ENCODE results near the gene TMTC1. TPM values are rescaled to one million over a fixed set of nuclear protein-coding genes. Genes with fewer than 3 reads are reported as not detected.

Gene TMTC1
- total RNA-seq, 1 experiment from 2014 or later: 0.17 TPM

DNA sequence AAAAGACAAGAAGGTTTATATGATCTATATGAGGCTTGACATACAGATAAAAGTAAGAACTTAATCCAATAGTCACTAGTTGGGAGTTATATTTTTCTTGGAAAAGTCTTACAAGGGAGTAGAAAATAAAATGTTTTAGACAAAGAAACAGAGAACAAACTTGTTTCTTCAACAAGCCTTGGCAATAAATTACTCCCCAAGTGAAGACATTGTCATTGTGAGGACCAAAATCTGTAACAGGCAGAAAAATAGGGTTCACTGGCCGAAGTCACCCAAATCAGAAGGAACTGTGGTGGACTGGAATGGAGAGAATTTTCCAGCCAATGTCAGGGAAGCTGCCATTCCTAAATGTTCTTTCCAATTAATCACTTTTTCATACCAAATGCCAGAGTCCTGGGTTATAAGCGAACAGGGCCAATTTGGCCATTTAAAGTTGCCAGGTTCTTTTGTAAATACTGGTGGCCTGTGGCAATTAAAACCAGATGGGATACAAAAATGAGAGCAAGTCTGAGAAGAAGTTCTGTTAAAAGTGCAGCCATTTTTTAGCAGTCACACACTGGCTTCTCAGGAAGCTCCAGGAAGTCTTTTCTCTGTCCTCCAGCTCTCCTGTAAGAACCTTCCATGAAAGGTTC lies 168.9 kb downstream of the TMTC1 start:
- BruUV-seq (replicated peaks): no TSS peak
- no peaks in the 10 kb centered on the region for H3K9me3 Mint-ChIP-seq (ENCODE audit: low read depth, unreplicated experiment)
- peaks cover 17% of the 10 kb centered on the region for H3K27me3 Mint-ChIP-seq (ENCODE audit: unreplicated experiment)
- CTCF ChIA-PET: no interaction called here
- peaks cover 10% of the 10 kb centered on the region for H3K4me1 Mint-ChIP-seq (ENCODE audit: low read depth, unreplicated experiment)
- intact Hi-C loops (cut with micrococcal nuclease; ENCODE audit: unreplicated experiment): no loop called here
- no peak overlapping the region for H3K27ac Mint-ChIP-seq (ENCODE audit: unreplicated experiment)
- H3K4me3 Mint-ChIP-seq (ENCODE audit: low read depth, unreplicated experiment): no peak overlapping the region
- no peak for TF ChIP-seq CTCF (IDR thresholded peaks at IDR 0.05; ENCODE audit: unreplicated experiment)
- DNase-seq: no peak
- no peaks in the 10 kb centered on the region for H3K36me3 Mint-ChIP-seq (ENCODE audit: insufficient read depth, unreplicated experiment)

- CTCF ChIA-PET: no interaction called here
- H3K9me3 Mint-ChIP-seq (ENCODE audit: low read depth, unreplicated experiment): no peaks in the 10 kb centered on the region
- intact Hi-C loops (cut with micrococcal nuclease; ENCODE audit: unreplicated experiment): no loop called here
- no peak for TF ChIP-seq CTCF (IDR thresholded peaks at IDR 0.05; ENCODE audit: unreplicated experiment)
- no peak for DNase-seq
- no TSS peak for BruUV-seq (replicated peaks)
- peaks cover 33% of the 10 kb centered on the region for H3K27me3 Mint-ChIP-seq (ENCODE audit: unreplicated experiment)
- no peak overlapping the region for H3K4me3 Mint-ChIP-seq (ENCODE audit: low read depth, unreplicated experiment)
- no peaks in the 10 kb centered on the region for H3K36me3 Mint-ChIP-seq (ENCODE audit: insufficient read depth, unreplicated experiment)
- peaks cover 10% of the 10 kb centered on the region for H3K4me1 Mint-ChIP-seq (ENCODE audit: low read depth, unreplicated experiment)
- H3K27ac Mint-ChIP-seq (ENCODE audit: unreplicated experiment): no peak overlapping the region
These were observed 170.8 kb downstream of the TMTC1 start for GRCh38 chr12:29612912-29613311.

GRCh38 chr12:29611906-29612305 lies 171.8 kb downstream of the TMTC1 start:
- Mint-ChIP-seq H3K36me3 (ENCODE audit: insufficient read depth, unreplicated experiment) (no peaks in the 10 kb centered on the region), H3K4me3 (ENCODE audit: low read depth, unreplicated experiment) (no peak overlapping the region), H3K27me3 (ENCODE audit: unreplicated experiment) (peaks cover 33% of the 10 kb centered on the region), H3K27ac (ENCODE audit: unreplicated experiment) (no peak overlapping the region), H3K9me3 (ENCODE audit: low read depth, unreplicated experiment) (no peaks in the 10 kb centered on the region), H3K4me1 (ENCODE audit: low read depth, unreplicated experiment) (peaks cover under 1% of the 10 kb centered on the region)
- DNase-seq: no peak
- CTCF ChIA-PET: no interaction called here
- no peak for TF ChIP-seq CTCF (IDR thresholded peaks at IDR 0.05; ENCODE audit: unreplicated experiment)
- intact Hi-C loops (cut with micrococcal nuclease; ENCODE audit: unreplicated experiment): no loop called here
- BruUV-seq (replicated peaks): no TSS peak

- peaks cover 40% of the 10 kb centered on the region for H3K27me3 Mint-ChIP-seq (ENCODE audit: unreplicated experiment)
- no peaks in the 10 kb centered on the region for H3K36me3 Mint-ChIP-seq (ENCODE audit: insufficient read depth, unreplicated experiment)
- no peak for TF ChIP-seq CTCF (IDR thresholded peaks at IDR 0.05; ENCODE audit: unreplicated experiment)
- no peaks in the 10 kb centered on the region for H3K9me3 Mint-ChIP-seq (ENCODE audit: low read depth, unreplicated experiment)
- CTCF ChIA-PET: interaction anchor here (0.5 kb wide), 1 partner anchor 524 kb away, joined by 4 read pairs; no protein-coding TSS in a partner anchor
- no peaks in the 10 kb centered on the region for H3K4me1 Mint-ChIP-seq (ENCODE audit: low read depth, unreplicated experiment)
- no peak for DNase-seq
- BruUV-seq (replicated peaks): no TSS peak
- H3K27ac Mint-ChIP-seq (ENCODE audit: unreplicated experiment): no peak overlapping the region
- intact Hi-C loops (cut with micrococcal nuclease; ENCODE audit: unreplicated experiment): no loop called here
- no peak overlapping the region for H3K4me3 Mint-ChIP-seq (ENCODE audit: low read depth, unreplicated experiment)
These were observed 173.1 kb downstream of the TMTC1 start for GRCh38 chr12:29610473-29611170.

Data from Calu3 (cell line).